Measurements from ENCODE around the gene SASH1. TPM values are rescaled to one million over a fixed set of nuclear protein-coding genes. Genes with fewer than 3 reads are reported as not detected.

The SASH1 gene
- total RNA-seq, 1 experiment from 2014 or later, result 19.2 TPM

DNA sequence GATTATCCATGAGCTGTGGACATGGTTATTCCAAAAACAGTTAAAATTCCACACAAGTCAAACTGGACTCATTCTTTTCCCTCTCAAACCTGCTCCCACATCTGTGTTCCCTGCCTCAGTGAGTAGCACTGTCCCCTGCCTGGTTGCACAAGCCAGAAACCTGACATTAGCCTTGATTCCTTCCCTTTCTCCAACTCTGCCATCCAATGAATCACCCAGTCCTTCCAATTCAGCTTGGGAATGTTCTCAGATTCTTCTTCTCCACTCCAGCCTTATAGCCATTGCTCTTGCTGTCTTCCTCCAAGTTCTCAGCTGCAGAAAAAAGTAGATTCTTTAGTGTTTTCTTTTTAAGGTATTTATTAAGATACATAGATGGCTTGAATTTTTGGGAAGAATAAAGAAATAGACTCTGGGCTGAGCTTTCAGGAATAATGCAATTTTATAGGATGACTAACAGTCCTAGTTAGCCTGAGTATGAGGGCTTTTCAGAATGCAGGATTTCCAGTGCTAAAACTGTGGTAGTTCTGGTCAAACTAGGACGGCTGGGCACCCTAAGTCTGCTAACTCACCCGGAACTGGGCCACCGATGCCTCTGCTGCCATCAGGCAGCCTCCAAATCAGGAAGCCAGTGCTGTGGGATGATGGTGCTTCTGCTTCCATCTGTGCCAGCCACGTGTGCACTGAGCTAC, 18.2 kb upstream of the SASH1 start:
- TF ChIP-seq, protein P1, sequence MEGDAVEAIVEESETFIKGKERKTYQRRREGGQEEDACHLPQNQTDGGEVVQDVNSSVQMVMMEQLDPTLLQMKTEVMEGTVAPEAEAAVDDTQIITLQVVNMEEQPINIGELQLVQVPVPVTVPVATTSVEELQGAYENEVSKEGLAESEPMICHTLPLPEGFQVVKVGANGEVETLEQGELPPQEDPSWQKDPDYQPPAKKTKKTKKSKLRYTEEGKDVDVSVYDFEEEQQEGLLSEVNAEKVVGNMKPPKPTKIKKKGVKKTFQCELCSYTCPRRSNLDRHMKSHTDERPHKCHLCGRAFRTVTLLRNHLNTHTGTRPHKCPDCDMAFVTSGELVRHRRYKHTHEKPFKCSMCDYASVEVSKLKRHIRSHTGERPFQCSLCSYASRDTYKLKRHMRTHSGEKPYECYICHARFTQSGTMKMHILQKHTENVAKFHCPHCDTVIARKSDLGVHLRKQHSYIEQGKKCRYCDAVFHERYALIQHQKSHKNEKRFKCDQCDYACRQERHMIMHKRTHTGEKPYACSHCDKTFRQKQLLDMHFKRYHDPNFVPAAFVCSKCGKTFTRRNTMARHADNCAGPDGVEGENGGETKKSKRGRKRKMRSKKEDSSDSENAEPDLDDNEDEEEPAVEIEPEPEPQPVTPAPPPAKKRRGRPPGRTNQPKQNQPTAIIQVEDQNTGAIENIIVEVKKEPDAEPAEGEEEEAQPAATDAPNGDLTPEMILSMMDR (conservative IDR thresholded peaks at IDR 0.05; ENCODE audit: low read depth, low read length), result no peak
- TF ChIP-seq EZH2 (IDR thresholded peaks at IDR 0.05; ENCODE audit: borderline replicate concordance, low read depth, low read length, poor library complexity, severe bottlenecking), result no peak
- no peaks in the 10 kb centered on the region for H3K27me3 ChIP-seq (replicated peaks; ENCODE audit: insufficient read depth, low read depth, low read length, poor library complexity)
- H3K9me3 ChIP-seq (ENCODE audit: low read depth, low read length, poor library complexity, severe bottlenecking), result no peaks in the 10 kb centered on the region

GRCh38 chr6:148325316-148326068, 17.1 kb upstream of the SASH1 start:
- no TSS peak for BruUV-seq (replicated peaks)
- no peak for TF ChIP-seq EZH2 (IDR thresholded peaks at IDR 0.05; ENCODE audit: borderline replicate concordance, low read depth, low read length, poor library complexity, severe bottlenecking)
- TF ChIP-seq, protein P1 (conservative IDR thresholded peaks at IDR 0.05; ENCODE audit: low read depth, low read length), result no peak
- ChIA-PET POLR2A (ENCODE audit: low non-redundant PET) (no interaction called here), CTCF (no interaction called here)
- H3K36me3 ChIP-seq (ENCODE audit: insufficient read depth, low read length, poor library complexity, severe bottlenecking), result no peaks in the 10 kb centered on the region
- no peak overlapping the region for H3K27ac ChIP-seq (ENCODE audit: low read depth, low read length, poor library complexity, severe bottlenecking)
- no peak for DNase-seq (ENCODE audit: low spot score)
- H3K4me1 ChIP-seq (ENCODE audit: insufficient read depth, low read length, poor library complexity, severe bottlenecking), result peaks cover 20% of the 10 kb centered on the region
- H3K9me3 ChIP-seq (ENCODE audit: low read depth, low read length, poor library complexity, severe bottlenecking), result no peaks in the 10 kb centered on the region
- intact Hi-C loops (cut with micrococcal nuclease; ENCODE audit: unreplicated experiment), result no loop called here
- no peak overlapping the region for H3K4me3 ChIP-seq (ENCODE audit: low read depth, low read length, poor library complexity, severe bottlenecking)
- H3K27me3 ChIP-seq (replicated peaks; ENCODE audit: insufficient read depth, low read depth, low read length, poor library complexity), result no peaks in the 10 kb centered on the region

More for the DNA sequence above, 18.2 kb upstream of the SASH1 start:
- no peaks in the 10 kb centered on the region for H3K36me3 ChIP-seq (ENCODE audit: insufficient read depth, low read length, poor library complexity, severe bottlenecking)
- H3K4me1 ChIP-seq (ENCODE audit: insufficient read depth, low read length, poor library complexity, severe bottlenecking), result peaks cover 10% of the 10 kb centered on the region
- H3K4me3 ChIP-seq (ENCODE audit: low read depth, low read length, poor library complexity, severe bottlenecking), result no peak overlapping the region
- BruUV-seq (replicated peaks), result no TSS peak
- no peak overlapping the region for H3K27ac ChIP-seq (ENCODE audit: low read depth, low read length, poor library complexity, severe bottlenecking)
- CTCF ChIA-PET, result no interaction called here
- intact Hi-C loops (cut with micrococcal nuclease; ENCODE audit: unreplicated experiment), result no loop called here
- DNase-seq (ENCODE audit: low spot score), result no peak
- POLR2A ChIA-PET (ENCODE audit: low non-redundant PET), result no interaction called here

DNA sequence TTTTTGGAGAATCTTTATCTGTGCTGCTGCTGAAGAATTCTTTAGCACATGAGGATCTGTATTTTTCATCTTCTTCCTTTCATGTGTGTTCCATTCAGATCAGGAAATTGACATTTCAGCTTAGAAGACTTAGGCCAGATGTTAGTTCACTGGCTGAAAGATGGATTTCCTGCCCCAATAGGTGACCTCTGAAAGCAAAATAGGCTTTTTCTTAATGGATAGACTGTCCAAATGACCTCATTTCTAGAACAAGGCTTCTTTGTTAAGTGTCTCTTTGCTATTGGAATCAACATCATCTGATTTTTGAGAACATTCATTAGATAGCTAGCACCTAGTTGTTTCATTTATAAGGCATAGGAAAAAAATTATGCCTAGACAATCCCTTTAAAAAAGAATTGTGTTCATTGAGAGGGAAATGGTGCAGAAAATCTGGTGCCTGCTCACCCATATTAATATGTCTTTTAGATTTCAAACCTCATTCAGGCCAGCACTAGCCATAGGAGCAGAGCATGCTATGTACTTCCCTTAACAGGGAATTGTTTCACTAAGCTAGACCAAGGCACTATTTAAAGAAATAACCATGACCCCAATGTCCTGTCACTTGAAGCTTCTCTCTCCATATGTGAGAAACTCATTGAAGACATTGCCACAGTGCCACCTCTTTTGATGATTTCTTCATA, 13.6 kb upstream of the SASH1 start:
- ChIA-PET CTCF (interaction anchor here (0.7 kb wide), 2 partner anchors 141 to 1546 kb away, joined by 3 to 4 read pairs; no protein-coding TSS in a partner anchor), POLR2A (ENCODE audit: low non-redundant PET) (interaction anchor here (0.5 kb wide), 1 partner anchor 23 kb away, joined by 13 read pairs; no protein-coding TSS in a partner anchor)
- H3K36me3 ChIP-seq (ENCODE audit: insufficient read depth, low read length, poor library complexity, severe bottlenecking), result no peaks in the 10 kb centered on the region
- H3K9me3 ChIP-seq (ENCODE audit: low read depth, low read length, poor library complexity, severe bottlenecking), result no peaks in the 10 kb centered on the region
- peaks cover 39% of the 10 kb centered on the region for H3K4me1 ChIP-seq (ENCODE audit: insufficient read depth, low read length, poor library complexity, severe bottlenecking)
- BruUV-seq (replicated peaks), result no TSS peak
- H3K27me3 ChIP-seq (replicated peaks; ENCODE audit: insufficient read depth, low read depth, low read length, poor library complexity), result no peaks in the 10 kb centered on the region
- TF ChIP-seq, protein P1 (conservative IDR thresholded peaks at IDR 0.05; ENCODE audit: low read depth, low read length), result no peak
- DNase-seq (ENCODE audit: low spot score), result no peak
- H3K4me3 ChIP-seq (ENCODE audit: low read depth, low read length, poor library complexity, severe bottlenecking), result no peak overlapping the region
- peak overlapping the region; percentile 55 for H3K27ac ChIP-seq (ENCODE audit: low read depth, low read length, poor library complexity, severe bottlenecking)
- intact Hi-C loops (cut with micrococcal nuclease; ENCODE audit: unreplicated experiment), result no loop called here

Measured in A673 (cell line).